Measurements from ENCODE around the gene CAST. TPM values are rescaled to one million over a fixed set of nuclear protein-coding genes. Genes with fewer than 3 reads are reported as not detected.

The CAST gene
- total and polyA plus RNA-seq, 2 donors (not counting 1 experiment from before 2014, with no cell fraction given), result 41.0 to 231 TPM

- Mint-ChIP-seq H3K4me1 (no peaks in the 10 kb centered on the region), H3K27ac (no peak overlapping the region), H3K9me3 (ENCODE audit: insufficient read depth) (no peaks in the 10 kb centered on the region), H3K4me3 (no peak overlapping the region), H3K27me3 (peaks cover 18% of the 10 kb centered on the region)
- H3K79me2 ChIP-seq (ENCODE audit: control insufficient read depth, insufficient read depth, low read length), result no peaks in the 10 kb centered on the region
- H3K4me1 ChIP-seq (ENCODE audit: control insufficient read depth in 2 of 2, insufficient read depth in 2 of 2, low read length in 2 of 2), result peaks cover 0 to 3% of the 10 kb centered on the region in 2 donors
- TF ChIP-seq EZH2 (IDR thresholded peaks at IDR 0.05; ENCODE audit: borderline replicate concordance, insufficient read depth, low read depth, low read length, poor library complexity, severe bottlenecking), result no peak
- TF ChIP-seq CTCF (IDR thresholded peaks at IDR 0.05), result peak; percentile 75
- intact Hi-C loops (cut with micrococcal nuclease), result loop anchor here (1.0 kb wide), 3 partner anchors 74 to 138 kb away; no protein-coding TSS in a partner anchor
- no peak for ATAC-seq (ENCODE audit: low read depth)
- H3K9ac ChIP-seq (ENCODE audit: low read length), result no peak overlapping the region
- no peaks in the 10 kb centered on the region for H4K20me1 ChIP-seq (ENCODE audit: control insufficient read depth, insufficient read depth, low read length, poor library complexity, severe bottlenecking)
- H3K4me3 ChIP-seq (ENCODE audit: control extremely low read depth in 1 of 5, extremely low read depth in 1 of 5, insufficient read depth in 1 of 5, low read depth in 2 of 5, low read length in 4 of 5), result no peak overlapping the region
- no peak overlapping the region for H3K27ac ChIP-seq (ENCODE audit: low read length in 2 of 2)
- H3K27me3 ChIP-seq (replicated peaks in 1 of 4; ENCODE audit: control extremely low read depth in 1 of 4, control insufficient read depth in 3 of 4, insufficient read depth in 4 of 4, low read length in 3 of 4), result peaks cover 0 to 6% (median 0%) of the 10 kb centered on the region in 4 experiments
- DNase-seq, result peak; percentile 56
- H3K4me2 ChIP-seq (replicated peaks; ENCODE audit: low read depth, low read length, poor library complexity, severe bottlenecking), result no peak overlapping the region
- peaks cover 0 to 4% (median 0%) of the 10 kb centered on the region in 3 donors for H3K9me3 ChIP-seq (ENCODE audit: control extremely low read depth in 1 of 3, control insufficient read depth in 2 of 3, insufficient read depth in 1 of 3, low read length in 2 of 3)
- ChIA-PET CTCF (interaction anchor here (0.6 to 3.1 kb wide), 34 partner anchors 9 to 757 kb away, joined by 3 to 37 read pairs (median 4); partner anchors contain the start of gene LIX1), POLR2A (no interaction called here)
- H3K36me3 ChIP-seq (replicated peaks in 1 of 2; ENCODE audit: control extremely low read depth in 1 of 2, control insufficient read depth in 1 of 2, extremely low read depth in 1 of 2, insufficient read depth in 2 of 2, low read length in 1 of 2), result no peaks in the 10 kb centered on the region
- H2AFZ ChIP-seq (ENCODE audit: insufficient read depth, low read depth, low read length, poor library complexity, severe bottlenecking), result no peak overlapping the region
- WGBS (ENCODE audit: insufficient coverage), result 40% methylated on average over 5 of the region's 6 CpGs
Measured at GRCh38 chr5:96614110-96614691, 48.0 kb upstream of the CAST start.

GRCh38 chr5:96615223-96615622, 47.0 kb upstream of the CAST start:
- no peaks in the 10 kb centered on the region for H4K20me1 ChIP-seq (ENCODE audit: control insufficient read depth, insufficient read depth, low read length, poor library complexity, severe bottlenecking)
- no peak overlapping the region for H3K4me2 ChIP-seq (replicated peaks; ENCODE audit: low read depth, low read length, poor library complexity, severe bottlenecking)
- H3K27ac Mint-ChIP-seq, result no peak overlapping the region
- ATAC-seq (ENCODE audit: low read depth) (no peak), DNase-seq (no peak)
- H3K36me3 ChIP-seq (replicated peaks in 1 of 2; ENCODE audit: control extremely low read depth in 1 of 2, control insufficient read depth in 1 of 2, extremely low read depth in 1 of 2, insufficient read depth in 2 of 2, low read length in 1 of 2), result no peaks in the 10 kb centered on the region
- CTCF ChIA-PET, result interaction anchor here (0.6 to 3.1 kb wide), 12 partner anchors 8 to 553 kb away, joined by 3 to 37 read pairs (median 7); partner anchors contain the start of gene CAST
- no peaks in the 10 kb centered on the region for H3K79me2 ChIP-seq (ENCODE audit: control insufficient read depth, insufficient read depth, low read length)
- POLR2A ChIA-PET, result no interaction called here
- peaks cover 0 to 8% (median 0%) of the 10 kb centered on the region in 3 donors for H3K9me3 ChIP-seq (ENCODE audit: control extremely low read depth in 1 of 3, control insufficient read depth in 2 of 3, insufficient read depth in 1 of 3, low read length in 2 of 3)
- TF ChIP-seq CTCF (IDR thresholded peaks at IDR 0.05), result no peak
- no peak for TF ChIP-seq EZH2 (IDR thresholded peaks at IDR 0.05; ENCODE audit: borderline replicate concordance, insufficient read depth, low read depth, low read length, poor library complexity, severe bottlenecking)
- H3K9ac ChIP-seq (ENCODE audit: low read length), result no peak overlapping the region
- no peak overlapping the region for H3K27ac ChIP-seq (ENCODE audit: low read length in 2 of 2)
- intact Hi-C loops (cut with micrococcal nuclease), result no loop called here
- H3K27me3 Mint-ChIP-seq, result peaks cover 14% of the 10 kb centered on the region
- peaks cover 0 to 6% (median 0%) of the 10 kb centered on the region in 4 experiments for H3K27me3 ChIP-seq (replicated peaks in 1 of 4; ENCODE audit: control extremely low read depth in 1 of 4, control insufficient read depth in 3 of 4, insufficient read depth in 4 of 4, low read length in 3 of 4)
- H3K4me1 ChIP-seq (ENCODE audit: control insufficient read depth in 2 of 2, insufficient read depth in 2 of 2, low read length in 2 of 2), result peaks cover 0 to 3% of the 10 kb centered on the region in 2 donors
- H2AFZ ChIP-seq (ENCODE audit: insufficient read depth, low read depth, low read length, poor library complexity, severe bottlenecking), result no peak overlapping the region
- H3K4me3 Mint-ChIP-seq, result no peak overlapping the region
- H3K4me3 ChIP-seq (ENCODE audit: control extremely low read depth in 1 of 5, extremely low read depth in 1 of 5, insufficient read depth in 1 of 5, low read depth in 2 of 5, low read length in 4 of 5), result no peak overlapping the region
- H3K9me3 Mint-ChIP-seq (ENCODE audit: insufficient read depth), result no peaks in the 10 kb centered on the region
- H3K4me1 Mint-ChIP-seq, result no peaks in the 10 kb centered on the region
- WGBS (ENCODE audit: insufficient coverage), result 81% methylated on average over 3 of the region's 3 CpGs
